ENCODE measurements around the gene MRPL55. TPM values are rescaled to one million over a fixed set of nuclear protein-coding genes. Genes with fewer than 3 reads are reported as not detected.
A peak's percentile ranks its signal among the peaks of the same experiment; 100 is the strongest.

MRPL55 gene
- total RNA-seq, 2 donors from 2014 or later: 33.0 to 60.7 TPM

GRCh38 chr1:228155596-228156514 lies 46.8 kb upstream of the MRPL55 start:
- Histone ChIP-seq H3K4me1 (no peaks in the 10 kb centered on the region), H3K4me3 (no peak overlapping the region), H3K27me3 (no peaks in the 10 kb centered on the region), H3K9ac (ENCODE audit: low read depth in 2 of 2, low read length in 2 of 2) (no peak overlapping the region), H3K9me3 (no peaks in the 10 kb centered on the region), H3K36me3 (no peaks in the 10 kb centered on the region), H3K27ac (no peak overlapping the region)
- no peak for TF ChIP-seq CTCF (IDR thresholded peaks at IDR 0.05)
- DNase-seq: no peak
- intact Hi-C loops (cut with DNase I): no loop called here

GRCh38 chr1:228154670-228155571 lies 45.8 kb upstream of the MRPL55 start:
- Histone ChIP-seq H3K9ac (ENCODE audit: low read depth in 2 of 2, low read length in 2 of 2) (peak overlapping the region in 1 of 2 donors; percentile 12), H3K36me3 (no peaks in the 10 kb centered on the region), H3K27ac (no peak overlapping the region), H3K4me1 (no peaks in the 10 kb centered on the region), H3K27me3 (no peaks in the 10 kb centered on the region), H3K9me3 (no peaks in the 10 kb centered on the region), H3K4me3 (no peak overlapping the region)
- no peak for TF ChIP-seq CTCF (IDR thresholded peaks at IDR 0.05)
- no peak for DNase-seq
- intact Hi-C loops (cut with DNase I): no loop called here

- H3K27me3 ChIP-seq: no peaks in the 10 kb centered on the region
- no peaks in the 10 kb centered on the region for H3K4me1 ChIP-seq
- H3K9me3 ChIP-seq: no peaks in the 10 kb centered on the region
- no peak overlapping the region for H3K4me3 ChIP-seq
- TF ChIP-seq CTCF (IDR thresholded peaks at IDR 0.05): no peak
- no peak overlapping the region for H3K27ac ChIP-seq
- H3K36me3 ChIP-seq: no peaks in the 10 kb centered on the region
- DNase-seq: no peak
- intact Hi-C loops (cut with DNase I): no loop called here
- no peak overlapping the region for H3K9ac ChIP-seq (ENCODE audit: low read depth in 2 of 2, low read length in 2 of 2)
Observed at GRCh38 chr1:228154021-228154669, 45.0 kb upstream of the MRPL55 start.

GRCh38 chr1:228152918-228153258 lies 43.8 kb upstream of the MRPL55 start:
- Histone ChIP-seq H3K4me3 (no peak overlapping the region), H3K36me3 (no peaks in the 10 kb centered on the region), H3K9ac (ENCODE audit: low read depth in 2 of 2, low read length in 2 of 2) (no peak overlapping the region), H3K27ac (no peak overlapping the region), H3K27me3 (no peaks in the 10 kb centered on the region), H3K4me1 (no peaks in the 10 kb centered on the region), H3K9me3 (no peaks in the 10 kb centered on the region)
- DNase-seq: no peak
- no peak for TF ChIP-seq CTCF (IDR thresholded peaks at IDR 0.05)
- intact Hi-C loops (cut with DNase I): no loop called here

Data from colonic mucosa (tissue), 4 donors.